SK-N-SH (cell line): ENCODE measurements around the gene NRCAM.

Experiments
- MAX ChIP-seq: IDR thresholded peaks from 2 replicates; pipeline ENCODE4 v1.4.0; 2012; ENCODE audit warnings: low read depth
- TAF1 ChIP-seq: IDR thresholded peaks from 2 replicates; pipeline ENCODE4 v1.6.1; 2012; ENCODE audit warnings: low read depth, mild to moderate bottlenecking, low read length, moderate library complexity, borderline replicate concordance
- USF1 ChIP-seq: IDR thresholded peaks from 2 replicates; pipeline ENCODE4 v1.4.0; 2012; ENCODE audit warnings: low read depth, borderline replicate concordance

- TF ChIP-seq MAX (no peak), USF1 (no peak), TAF1 (no peak)
These were observed 139.5 kb downstream of the NRCAM start for GRCh38 chr7:108316708-108317107.
